WTC11 (cell line): ENCODE results near the gene SMPX. TPM values are rescaled to one million over a fixed set of nuclear protein-coding genes. Genes with fewer than 3 reads are reported as not detected.

Experiments
- ATAC-seq: fragments of 200-7000 bp; cut with Tn5 transposase; 2 replicates; pipeline ENCODE4 v1.10.0; 2021; ENCODE audit warnings: mild to moderate bottlenecking, moderate library complexity
- CTCF ChIA-PET: fragments of 300-600 bp; sonication (Branson Sonifier 250); formaldehyde crosslinking; loops from one replicate; lab custom pipeline; 2021; ENCODE audit warnings: antibody characterized with exemption; lab: Charles Lee
- POLR2A ChIA-PET: fragments of 350-600 bp; sonication (Branson Sonifier 250); formaldehyde crosslinking; loops from one replicate; lab custom pipeline; 2021; ENCODE audit warnings: antibody characterized with exemption; lab: Charles Lee
- DNase-seq: peaks from one replicate; pipeline ENCODE4 v3.0.0; 2021; ENCODE audit warnings: low spot score
- H3K27ac Mint-ChIP-seq: 2 replicates; pipeline ENCODE4 v1.8.0; 2021; ENCODE audit warnings: mixed read lengths
- H3K27me3 Mint-ChIP-seq: 2 replicates; pipeline ENCODE4 v1.8.0; 2021; ENCODE audit warnings: low read depth, mild to moderate bottlenecking, moderate library complexity, mixed read lengths
- H3K36me3 Mint-ChIP-seq: 2 replicates; pipeline ENCODE4 v1.8.0; 2021; ENCODE audit warnings: mixed read lengths
- H3K4me1 Mint-ChIP-seq: 2 replicates; pipeline ENCODE4 v1.8.0; 2022; ENCODE audit warnings: mixed read lengths
- H3K4me3 Mint-ChIP-seq: 2 replicates; pipeline ENCODE4 v1.8.0; 2021; ENCODE audit warnings: mild to moderate bottlenecking, moderate library complexity, mixed read lengths
- H3K9me3 Mint-ChIP-seq: 2 replicates; pipeline ENCODE4 v1.8.0; 2021; ENCODE audit warnings: mixed read lengths
- ARID4B ChIP-seq: sonication (generic); formaldehyde crosslinking; IDR thresholded peaks from 2 replicates; pipeline ENCODE4 v1.8.0; 2023; ENCODE audit warnings: missing genetic modification reagents, mild to moderate bottlenecking, borderline replicate concordance
- ATF3 ChIP-seq: sonication (generic); formaldehyde crosslinking; conservative IDR thresholded peaks from 2 replicates; pipeline ENCODE4 v1.8.1; 2022; ENCODE audit warnings: mild to moderate bottlenecking, missing genetic modification reagents
- ATF6 ChIP-seq: sonication (generic); formaldehyde crosslinking; IDR thresholded peaks from 2 replicates; pipeline ENCODE4 v1.8.1; 2023; ENCODE audit warnings: mild to moderate bottlenecking, missing genetic modification reagents
- CTCF ChIP-seq: fragments of 200-600 bp; IDR thresholded peaks from 2 replicates; pipeline ENCODE4 v1.8.0; 2022; ENCODE audit warnings: antibody characterized with exemption
- E2F4 ChIP-seq: sonication (generic); formaldehyde crosslinking; IDR thresholded peaks from 2 replicates; pipeline ENCODE4 v1.8.1; 2022; ENCODE audit warnings: low read depth, mild to moderate bottlenecking, moderate library complexity, missing genetic modification reagents, borderline replicate concordance
- ELF4 ChIP-seq: sonication (generic); formaldehyde crosslinking; IDR thresholded peaks from 2 replicates; pipeline ENCODE4 v1.8.1; 2022; ENCODE audit warnings: low read depth, mild to moderate bottlenecking, moderate library complexity, missing genetic modification reagents
- GTF2I ChIP-seq: fragments of 250-450 bp; sonication (Bioruptor Pico); conservative IDR thresholded peaks from 2 replicates; pipeline ENCODE4 v1.4.0; 2021; ENCODE audit warnings: mild to moderate bottlenecking
- PREB ChIP-seq: sonication (generic); formaldehyde crosslinking; IDR thresholded peaks from 2 replicates; pipeline ENCODE4 v1.8.1; 2022; ENCODE audit warnings: mild to moderate bottlenecking, missing genetic modification reagents, moderate library complexity, borderline replicate concordance
- SMAD4 ChIP-seq: sonication (generic); formaldehyde crosslinking; IDR thresholded peaks from 2 replicates; pipeline ENCODE4 v1.8.0; 2022; ENCODE audit warnings: mild to moderate bottlenecking, missing genetic modification reagents
- SOX15 ChIP-seq: fragments of 250-450 bp; sonication (Bioruptor Pico); IDR thresholded peaks from 2 replicates; pipeline ENCODE4 v1.9.0; 2021; ENCODE audit warnings: mild to moderate bottlenecking
- SP1 ChIP-seq: sonication (generic); formaldehyde crosslinking; conservative IDR thresholded peaks from 2 replicates; pipeline ENCODE4 v1.8.1; 2022; ENCODE audit warnings: missing genetic modification reagents
- STAT6 ChIP-seq: sonication (generic); formaldehyde crosslinking; conservative IDR thresholded peaks from 2 replicates; pipeline ENCODE4 v1.8.1; 2023; ENCODE audit warnings: mild to moderate bottlenecking, low read depth, missing genetic modification reagents, moderate library complexity
- TEAD1 ChIP-seq: sonication (generic); formaldehyde crosslinking; IDR thresholded peaks from 2 replicates; pipeline ENCODE4 v1.8.0; 2022; ENCODE audit warnings: mild to moderate bottlenecking, missing genetic modification reagents
- ZBTB21 ChIP-seq: sonication (generic); formaldehyde crosslinking; IDR thresholded peaks from 2 replicates; pipeline ENCODE4 v1.8.1; 2023; ENCODE audit warnings: mild to moderate bottlenecking, missing genetic modification reagents, borderline replicate concordance
- ZMAT4 ChIP-seq: fragments of 250-450 bp; sonication (Bioruptor Pico); IDR thresholded peaks from 2 replicates; pipeline ENCODE4 v1.9.0; 2021; ENCODE audit warnings: mild to moderate bottlenecking
- total RNA-seq: library from RNA; stranded (reverse); gene quantifications from 3 replicates; pipeline ENCODE4 v1.2.3, GENCODE V29; 2021

The SMPX gene
- total RNA-seq, 1 experiment from 2014 or later: not detected

- H3K9me3 Mint-ChIP-seq: no peaks in the 10 kb centered on the region
- no peak for TF ChIP-seq TEAD1
- no peak for TF ChIP-seq ELF4
- TF ChIP-seq SOX15: no peak
- no peak for TF ChIP-seq ARID4B (CRISPR knock-in tag)
- no peak for TF ChIP-seq STAT6
- TF ChIP-seq E2F4 (CRISPR knock-in tag): no peak
- TF ChIP-seq, all 79 proteins: peak for 0
- H3K36me3 Mint-ChIP-seq: no peaks in the 10 kb centered on the region
- no peak for DNase-seq
- ChIA-PET POLR2A (no interaction called here), CTCF (no interaction called here)
- H3K27ac Mint-ChIP-seq: no peak overlapping the region
- H3K27me3 Mint-ChIP-seq: no peaks in the 10 kb centered on the region
- no peak for ATAC-seq
- H3K4me3 Mint-ChIP-seq: no peak overlapping the region
- peaks cover 25% of the 10 kb centered on the region for H3K4me1 Mint-ChIP-seq
Observed at GRCh38 chrX:21749924-21750323, 8.0 kb downstream of the SMPX start.

GRCh38 chrX:21748235-21748634 is 9.7 kb downstream of the SMPX start:
- Mint-ChIP-seq H3K4me1 (peaks cover 31% of the 10 kb centered on the region), H3K4me3 (no peak overlapping the region), H3K9me3 (no peaks in the 10 kb centered on the region), H3K36me3 (no peaks in the 10 kb centered on the region), H3K27ac (no peak overlapping the region), H3K27me3 (no peaks in the 10 kb centered on the region)
- DNase-seq (no peak), ATAC-seq (no peak)
- POLR2A ChIA-PET: no interaction called here
- CTCF ChIA-PET: interaction anchor here (0.6 to 2.5 kb wide), 2 partner anchors 23 to 89 kb away, joined by 4 to 9 read pairs; no protein-coding TSS in a partner anchor
- no peak for TF ChIP-seq ZMAT4 (CRISPR knock-in tag)
- TF ChIP-seq SP1: no peak
- no peak for TF ChIP-seq ZBTB21 (CRISPR knock-in tag)
- TF ChIP-seq CTCF: no peak
- TF ChIP-seq ATF6 (CRISPR knock-in tag): no peak
- no peak for TF ChIP-seq PREB (CRISPR knock-in tag)
- TF ChIP-seq ATF3: no peak
- no peak for TF ChIP-seq SMAD4 (CRISPR knock-in tag)
- TF ChIP-seq ARID4B (CRISPR knock-in tag): no peak
- TF ChIP-seq GTF2I: no peak
